Astrocyte (in vitro differentiated cells and primary cell): ENCODE data around the gene PPP1R1B. TPM values are rescaled to one million over a fixed set of nuclear protein-coding genes. Genes with fewer than 3 reads are reported as not detected.

Experiments used
- DNase-seq: peaks from one replicate; pipeline ENCODE4 v3.0.0-alpha.2; 2010; ENCODE audit warnings: low read depth
- FAIRE-seq: peaks from 2 replicates; lab custom pipeline; 2011; peaks lifted over from hg19 to GRCh38; lab: Jason Lieb, UNC
- H2AFZ ChIP-seq: 2 replicates; pipeline ENCODE4 v1.6.0; 2012; ENCODE audit warnings: low read depth, low read length, inconsistent platforms
- H3K27ac ChIP-seq: 2 replicates; pipeline ENCODE4 v1.5.1; 2011; ENCODE audit warnings: low read depth, low read length, inconsistent platforms
- H3K27me3 ChIP-seq: 2 replicates; pipeline ENCODE4 v1.6.0; 2011; ENCODE audit warnings: low read length, inconsistent platforms; ENCODE audit not compliant: insufficient read depth
- H3K36me3 ChIP-seq: 2 replicates; pipeline ENCODE4 v1.5.1; 2011; ENCODE audit warnings: low read length, inconsistent platforms; ENCODE audit not compliant: insufficient read depth
- H3K4me1 ChIP-seq: 2 replicates; pipeline ENCODE4 v1.5.1; 2011; ENCODE audit warnings: low read length, inconsistent platforms; ENCODE audit not compliant: insufficient read depth
- H3K4me2 ChIP-seq: 2 replicates; pipeline ENCODE4 v1.6.0; 2012; ENCODE audit warnings: low read length, inconsistent platforms
- H3K4me3 ChIP-seq: 2 replicates; pipeline ENCODE4 v1.5.1; 2011; ENCODE audit warnings: low read depth, mild to moderate bottlenecking, low read length, inconsistent platforms; ENCODE audit not compliant: insufficient read depth
- H3K79me2 ChIP-seq: 2 replicates; pipeline ENCODE4 v1.6.0; 2012; ENCODE audit warnings: mild to moderate bottlenecking, low read length, inconsistent platforms; ENCODE audit not compliant: insufficient read depth
- H3K9ac ChIP-seq: 2 replicates; pipeline ENCODE4 v1.6.0; 2012; ENCODE audit warnings: mild to moderate bottlenecking, low read length, inconsistent platforms
- H3K9me3 ChIP-seq: 2 replicates; pipeline ENCODE4 v1.5.1; 2012; ENCODE audit warnings: low read depth, mild to moderate bottlenecking, low read length, inconsistent platforms; ENCODE audit not compliant: insufficient read depth
- H4K20me1 ChIP-seq: 2 replicates; pipeline ENCODE4 v1.6.0; 2012; ENCODE audit warnings: low read length, inconsistent platforms; ENCODE audit not compliant: insufficient read depth
- H3K27ac Mint-ChIP-seq: one replicate; pipeline ENCODE4 v1.8.0; 2021; ENCODE audit warnings: mild to moderate bottlenecking, mixed read lengths; ENCODE audit not compliant: unreplicated experiment
- H3K27me3 Mint-ChIP-seq: one replicate; pipeline ENCODE4 v1.8.0; 2021; ENCODE audit warnings: low read depth, mixed read lengths; ENCODE audit not compliant: unreplicated experiment
- H3K36me3 Mint-ChIP-seq: one replicate; pipeline ENCODE4 v1.8.0; 2021; ENCODE audit warnings: low read depth, mixed read lengths; ENCODE audit not compliant: unreplicated experiment
- H3K4me1 Mint-ChIP-seq: one replicate; pipeline ENCODE4 v1.8.0; 2021; ENCODE audit warnings: low read depth, mixed read lengths; ENCODE audit not compliant: unreplicated experiment
- H3K4me3 Mint-ChIP-seq: one replicate; pipeline ENCODE4 v1.8.0; 2021; ENCODE audit warnings: mild to moderate bottlenecking, moderate library complexity, mixed read lengths; ENCODE audit not compliant: unreplicated experiment
- H3K9me3 Mint-ChIP-seq: one replicate; pipeline ENCODE4 v1.8.0; 2021; ENCODE audit warnings: mild to moderate bottlenecking, mixed read lengths; ENCODE audit not compliant: unreplicated experiment
- CTCF ChIP-seq: IDR thresholded peaks from 2 replicates; pipeline ENCODE4 v1.5.1; 2011; ENCODE audit warnings: low read depth, mild to moderate bottlenecking, inconsistent platforms, low read length, moderate library complexity; ENCODE audit not compliant: insufficient read depth
- EZH2 ChIP-seq: IDR thresholded peaks from 2 replicates; pipeline ENCODE4 v1.6.1; 2012; ENCODE audit warnings: mild to moderate bottlenecking, low read length, inconsistent platforms; ENCODE audit not compliant: insufficient read depth
- total RNA-seq: library from RNA; stranded (reverse); gene quantifications from 2 replicates; pipeline ENCODE4 v1.2.1, GENCODE V29; 2021

Gene PPP1R1B
- total RNA-seq, 1 donor from 2014 or later, result 0.39 TPM

- Histone ChIP-seq H3K4me3 (no peak overlapping the region), H3K27ac (no peak overlapping the region), H3K79me2 (no peaks in the 10 kb centered on the region), H3K4me2 (no peak overlapping the region), H3K9me3 (no peaks in the 10 kb centered on the region), H3K27me3 (peaks cover 15% of the 10 kb centered on the region), H3K9ac (no peak overlapping the region), H3K36me3 (no peaks in the 10 kb centered on the region), H2AFZ (no peak overlapping the region), H3K4me1 (peaks cover 5% of the 10 kb centered on the region), H4K20me1 (peaks cover 22% of the 10 kb centered on the region)
- peaks cover 5% of the 10 kb centered on the region for H3K4me1 Mint-ChIP-seq
- peaks cover 7% of the 10 kb centered on the region for H3K27me3 Mint-ChIP-seq
- DNase-seq, result no peak
- H3K36me3 Mint-ChIP-seq, result peaks cover 10% of the 10 kb centered on the region
- FAIRE-seq, result no peak
- no peak overlapping the region for H3K27ac Mint-ChIP-seq
- no peaks in the 10 kb centered on the region for H3K9me3 Mint-ChIP-seq
- H3K4me3 Mint-ChIP-seq, result no peak overlapping the region
- TF ChIP-seq CTCF, result no peak
- no peak for TF ChIP-seq EZH2
Observed at GRCh38 chr17:39662551-39663339, 36.0 kb downstream of the PPP1R1B start.

GRCh38 chr17:39663340-39663687, 36.6 kb downstream of the PPP1R1B start:
- H3K27me3 ChIP-seq, result peaks cover 15% of the 10 kb centered on the region
- H3K27ac Mint-ChIP-seq, result no peak overlapping the region
- peaks cover 7% of the 10 kb centered on the region for H3K27me3 Mint-ChIP-seq
- FAIRE-seq, result no peak
- H3K9me3 ChIP-seq, result no peaks in the 10 kb centered on the region
- no peaks in the 10 kb centered on the region for H3K79me2 ChIP-seq
- peaks cover 4% of the 10 kb centered on the region for H3K4me1 Mint-ChIP-seq
- H4K20me1 ChIP-seq, result peaks cover 17% of the 10 kb centered on the region
- no peak overlapping the region for H3K27ac ChIP-seq
- H3K4me3 Mint-ChIP-seq, result no peak overlapping the region
- H3K9ac ChIP-seq, result no peak overlapping the region
- no peak overlapping the region for H2AFZ ChIP-seq
- no peak overlapping the region for H3K4me3 ChIP-seq
- peaks cover 5% of the 10 kb centered on the region for H3K4me1 ChIP-seq
- no peak for DNase-seq
- TF ChIP-seq CTCF, result no peak
- no peaks in the 10 kb centered on the region for H3K36me3 ChIP-seq
- H3K9me3 Mint-ChIP-seq, result no peaks in the 10 kb centered on the region
- H3K36me3 Mint-ChIP-seq, result peaks cover 8% of the 10 kb centered on the region
- H3K4me2 ChIP-seq, result no peak overlapping the region
